MCF 10A (cell line): ENCODE results near the gene ZNF274. TPM values are rescaled to one million over a fixed set of nuclear protein-coding genes. Genes with fewer than 3 reads are reported as not detected.
A peak's percentile ranks its signal among the peaks of the same experiment; 100 is the strongest.

Source experiments
- BruUV-seq: library from RNA; stranded (reverse); fragments of 400-500 nt; replicated peaks from 2 replicates; lab custom pipeline; 2021; lab: Mats Ljungman, UMichigan
- CTCF ChIA-PET: fragments of 300-600 bp; sonication (Branson Sonifier 250); formaldehyde crosslinking; extraction: SDS; loops from one replicate; lab custom pipeline; 2021; ENCODE audit warnings: antibody characterized with exemption, inconsistent platforms; lab: Yijun Ruan, JAX
- POLR2A ChIA-PET: fragments of 300-600, 350-650 bp; sonication (Branson Sonifier 250); formaldehyde crosslinking; extraction: SDS; loops from one replicate; lab custom pipeline; 2020; ENCODE audit warnings: antibody characterized with exemption, inconsistent platforms; lab: Yijun Ruan, JAX
- DNase-seq: peaks from one replicate; pipeline ENCODE4 v3.0.0-alpha.2; 2018; ENCODE audit not compliant: unreplicated experiment
- H3K27ac Mint-ChIP-seq: one replicate; pipeline ENCODE4 v1.8.0; 2022; ENCODE audit warnings: mild to moderate bottlenecking, low read depth, mixed read lengths; ENCODE audit not compliant: unreplicated experiment
- H3K27me3 Mint-ChIP-seq: one replicate; pipeline ENCODE4 v1.8.0; 2022; ENCODE audit warnings: mixed read lengths; ENCODE audit not compliant: insufficient read depth, unreplicated experiment
- H3K36me3 Mint-ChIP-seq: one replicate; pipeline ENCODE4 v1.8.0; 2022; ENCODE audit warnings: mild to moderate bottlenecking, moderate library complexity, mixed read lengths; ENCODE audit not compliant: insufficient read depth, unreplicated experiment
- H3K4me1 Mint-ChIP-seq: one replicate; pipeline ENCODE4 v1.8.0; 2022; ENCODE audit warnings: mixed read lengths; ENCODE audit not compliant: insufficient read depth, unreplicated experiment
- H3K4me3 Mint-ChIP-seq: one replicate; pipeline ENCODE4 v1.8.0; 2022; ENCODE audit warnings: mild to moderate bottlenecking, moderate library complexity, mixed read lengths; ENCODE audit not compliant: unreplicated experiment
- H3K9me3 Mint-ChIP-seq: one replicate; pipeline ENCODE4 v1.8.0; 2022; ENCODE audit warnings: mixed read lengths; ENCODE audit not compliant: unreplicated experiment
- CTCF ChIP-seq: fragments of 200-600 bp; IDR thresholded peaks from one replicate; pipeline ENCODE4 v1.8.0; 2022; ENCODE audit warnings: antibody characterized with exemption, mild to moderate bottlenecking; ENCODE audit not compliant: unreplicated experiment
- intact Hi-C: fragments of 100-400 bp; cut with micrococcal nuclease; formaldehyde crosslinking; loops from 2 replicates; pipeline ENCODE4 v1.14.1; 2022
- total RNA-seq: library from RNA; stranded (reverse); gene quantifications from 2 replicates; pipeline ENCODE4 v1.2.3, GENCODE V29; 2022

The ZNF274 gene
- total RNA-seq, 1 experiment from 2014 or later: 27.1 TPM

GRCh38 chr19:58261600-58261967, 78.7 kb downstream of the ZNF274 start:
- Mint-ChIP-seq H3K9me3 (peaks cover 16% of the 10 kb centered on the region), H3K4me1 (no peaks in the 10 kb centered on the region)
- CTCF ChIA-PET: interaction anchor here (1.4 kb wide), 1 partner anchor 10 kb away, joined by 4 read pairs; no protein-coding TSS in a partner anchor

GRCh38 chr19:58261968-58262921, 79.4 kb downstream of the ZNF274 start:
- no peak for DNase-seq
- no peaks in the 10 kb centered on the region for H3K27me3 Mint-ChIP-seq
- peaks cover 16% of the 10 kb centered on the region for H3K9me3 Mint-ChIP-seq

More at GRCh38 chr19:58261600-58261967, 78.7 kb downstream of the ZNF274 start:
- no peaks in the 10 kb centered on the region for H3K27me3 Mint-ChIP-seq
- intact Hi-C loops: no loop called here
- no peak for TF ChIP-seq CTCF
- no peak overlapping the region for H3K27ac Mint-ChIP-seq
- POLR2A ChIA-PET: interaction anchor here (1.0 kb wide), 1 partner anchor 17 kb away, joined by 5 read pairs; the partner anchor contains the start of gene ZNF8
- peaks cover 78% of the 10 kb centered on the region for H3K36me3 Mint-ChIP-seq
- DNase-seq: no peak
- no TSS peak for BruUV-seq
- H3K4me3 Mint-ChIP-seq: no peak overlapping the region

GRCh38 chr19:58262922-58263296, 80.0 kb downstream of the ZNF274 start:
- H3K4me3 Mint-ChIP-seq: no peak overlapping the region
- H3K9me3 Mint-ChIP-seq: peaks cover 10% of the 10 kb centered on the region
- ChIA-PET POLR2A (interaction anchor here (1.0 to 1.1 kb wide), 2 partner anchors 12 to 15 kb away, joined by 3 to 5 read pairs; partner anchors contain the start of gene ZNF8), CTCF (interaction anchor here (0.7 to 0.9 kb wide), 2 partner anchors 9 to 13 kb away, joined by 3 to 4 read pairs; no protein-coding TSS in a partner anchor)
- intact Hi-C loops: no loop called here
- BruUV-seq: TSS peak; percentile 36
- no peak overlapping the region for H3K27ac Mint-ChIP-seq
- no peak for DNase-seq
- H3K36me3 Mint-ChIP-seq: peaks cover 78% of the 10 kb centered on the region
- TF ChIP-seq CTCF: no peak
- no peaks in the 10 kb centered on the region for H3K4me1 Mint-ChIP-seq
- no peaks in the 10 kb centered on the region for H3K27me3 Mint-ChIP-seq

More at GRCh38 chr19:58261968-58262921, 79.4 kb downstream of the ZNF274 start:
- TF ChIP-seq CTCF: no peak
- intact Hi-C loops: no loop called here
- H3K36me3 Mint-ChIP-seq: peaks cover 78% of the 10 kb centered on the region
- CTCF ChIA-PET: interaction anchor here (0.7 to 1.4 kb wide), 3 partner anchors 10 to 12 kb away, joined by 3 to 4 read pairs (median 4); no protein-coding TSS in a partner anchor
- POLR2A ChIA-PET: interaction anchor here (1.0 to 1.1 kb wide), 3 partner anchors 11 to 16 kb away, joined by 3 to 5 read pairs (median 5); partner anchors contain the start of gene ZNF8
- H3K4me3 Mint-ChIP-seq: no peak overlapping the region
- no peak overlapping the region for H3K27ac Mint-ChIP-seq
- no TSS peak for BruUV-seq
- no peaks in the 10 kb centered on the region for H3K4me1 Mint-ChIP-seq

Other genes with a start within 250 kb of the ZNF274 start
- gene ZNF418, start 247.7 kb upstream of the ZNF274 start, total RNA-seq: not detected in 2 replicates
- gene ZNF256, start 235.4 kb upstream of the ZNF274 start, total RNA-seq: 0.54 and 0.69 TPM in 2 replicates
- not detected in 2 replicates for gene C19orf18, start 208.5 kb upstream of the ZNF274 start, total RNA-seq
- 0.71 and 0.98 TPM in 2 replicates for gene ZNF606, start 180.2 kb upstream of the ZNF274 start, total RNA-seq
- gene ZSCAN1, start 149.0 kb upstream of the ZNF274 start, total RNA-seq: not detected in 2 replicates
- gene ZNF135, start 123.8 kb upstream of the ZNF274 start, total RNA-seq: not detected in 2 replicates
- not detected in 2 replicates for gene ZSCAN18, start 84.8 kb upstream of the ZNF274 start, total RNA-seq
- 2.8 and 2.9 TPM in 2 replicates for gene ZNF329, start 32.3 kb upstream of the ZNF274 start, total RNA-seq
- 39.4 and 42.3 TPM in 2 replicates for gene ZNF544, start 45.9 kb downstream of the ZNF274 start, total RNA-seq
- 4.9 and 5.1 TPM in 2 replicates for gene ZNF8, start 95.9 kb downstream of the ZNF274 start, total RNA-seq
- 63.1 and 64.6 TPM in 2 replicates for gene ERVK3-1, start 122.3 kb downstream of the ZNF274 start, total RNA-seq
- gene ZSCAN22, start 143.9 kb downstream of the ZNF274 start, total RNA-seq: 3.8 and 4.7 TPM in 2 replicates
- 6.4 and 7.0 TPM in 2 replicates for gene A1BG, start 170.4 kb downstream of the ZNF274 start, total RNA-seq
- gene ZNF497, start 179.7 kb downstream of the ZNF274 start, total RNA-seq: 3.2 and 3.9 TPM in 2 replicates
- 1.5 and 1.7 TPM in 2 replicates for gene ZNF837, start 198.0 kb downstream of the ZNF274 start, total RNA-seq
- gene RPS5, start 204.2 kb downstream of the ZNF274 start, total RNA-seq: 1,779 and 1,872 TPM in 2 replicates
- 0.63 and 0.98 TPM in 2 replicates for gene RNF225, start 212.6 kb downstream of the ZNF274 start, total RNA-seq
- 14.6 and 18.1 TPM in 2 replicates for gene ZNF584, start 225.6 kb downstream of the ZNF274 start, total RNA-seq